ENCODE data around the gene LLGL1. TPM values are rescaled to one million over a fixed set of nuclear protein-coding genes. Genes with fewer than 3 reads are reported as not detected.
A peak's percentile ranks its signal among the peaks of the same experiment; 100 is the strongest.

The LLGL1 gene
- total RNA-seq, 1 experiment from 2014 or later, result 47.4 TPM

DNA sequence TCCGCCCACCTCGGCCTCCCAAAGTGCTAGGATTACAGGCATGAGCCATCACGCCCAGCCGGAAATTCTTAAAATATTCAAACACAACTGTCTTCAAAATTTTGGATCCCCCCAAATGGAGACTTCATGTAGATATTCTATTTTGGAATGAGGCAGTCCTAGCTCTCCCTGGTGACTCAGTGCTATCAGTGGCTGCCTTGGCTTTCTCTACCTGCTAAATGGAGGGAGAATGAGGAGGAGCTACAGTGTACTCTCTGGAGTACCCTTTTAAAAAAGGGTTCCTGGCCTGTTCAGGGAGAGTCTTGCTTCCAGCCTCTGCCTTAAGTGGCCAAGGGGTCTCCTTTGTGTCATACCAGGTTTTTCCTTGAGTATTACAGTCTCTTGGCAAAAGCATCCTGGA is 31.0 kb upstream of the LLGL1 start:
- BruUV-seq (replicated peaks), result no TSS peak
- ChIA-PET POLR2A (ENCODE audit: unreplicated experiment) (no interaction called here), CTCF (no interaction called here)
- Histone ChIP-seq H3K9me3 (ENCODE audit: low read length) (no peaks in the 10 kb centered on the region), H3K36me3 (ENCODE audit: low read depth, low read length) (peaks cover 61% of the 10 kb centered on the region), H3K4me2 (ENCODE audit: low read length) (no peak overlapping the region), H3K4me3 (ENCODE audit: low read length) (no peak overlapping the region), H3F3A (ENCODE audit: low read length, unreplicated experiment) (no peaks in the 10 kb centered on the region), H3K79me2 (ENCODE audit: low read length) (peaks cover 98% of the 10 kb centered on the region), H3K27ac (ENCODE audit: low read length) (no peak overlapping the region), H2AFZ (ENCODE audit: low read length) (no peak overlapping the region), H3K27me3 (ENCODE audit: low read length) (no peaks in the 10 kb centered on the region), H3K9me2 (replicated peaks; ENCODE audit: low read length) (no peaks in the 10 kb centered on the region), H3K4me1 (ENCODE audit: insufficient read depth, low read length) (peaks cover 7% of the 10 kb centered on the region), H3K9ac (ENCODE audit: low read length) (no peak overlapping the region), H4K20me1 (ENCODE audit: low read length) (peaks cover 40% of the 10 kb centered on the region)
- no peak for ATAC-seq
- DNase-seq, result no peak
- TF ChIP-seq EZH2 (IDR thresholded peaks at IDR 0.05; ENCODE audit: low read length, unreplicated experiment), result no peak
- intact Hi-C loops (cut with micrococcal nuclease), result no loop called here

DNA sequence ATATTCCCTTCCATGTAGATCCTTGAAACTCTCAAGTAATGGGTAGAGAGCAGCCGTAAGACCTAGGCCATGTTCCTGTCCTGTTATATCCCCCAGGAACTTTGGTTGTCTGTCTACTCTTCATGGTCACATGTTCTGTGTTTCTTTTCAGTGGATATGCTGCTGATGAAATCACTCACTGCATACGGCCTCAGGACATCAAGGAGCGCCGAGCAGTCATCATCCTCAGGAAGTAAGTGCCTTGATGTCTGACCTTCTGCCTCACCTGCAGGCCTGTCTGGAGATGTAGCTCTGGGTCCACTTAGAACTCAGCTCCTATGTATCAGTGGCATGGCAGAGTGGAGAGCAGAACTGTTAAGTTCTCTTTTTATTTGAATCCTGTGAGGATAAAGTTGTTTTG is 30.6 kb upstream of the LLGL1 start:
- no peak overlapping the region for H2AFZ ChIP-seq (ENCODE audit: low read length)
- no peak overlapping the region for H3K27ac ChIP-seq (ENCODE audit: low read length)
- H3K36me3 ChIP-seq (ENCODE audit: low read depth, low read length), result peaks cover 61% of the 10 kb centered on the region
- H3K4me3 ChIP-seq (ENCODE audit: low read length), result no peak overlapping the region
- no peaks in the 10 kb centered on the region for H3K9me2 ChIP-seq (replicated peaks; ENCODE audit: low read length)
- BruUV-seq (replicated peaks), result no TSS peak
- no peak overlapping the region for H3K9ac ChIP-seq (ENCODE audit: low read length)
- intact Hi-C loops (cut with micrococcal nuclease), result no loop called here
- ATAC-seq, result no peak
- no peak for DNase-seq
- H3K27me3 ChIP-seq (ENCODE audit: low read length), result no peaks in the 10 kb centered on the region
- peaks cover 3% of the 10 kb centered on the region; the same call in 1 of the 2 replicates for H3K4me1 ChIP-seq (ENCODE audit: insufficient read depth, low read length)
- H4K20me1 ChIP-seq (ENCODE audit: low read length), result peaks cover 36% of the 10 kb centered on the region
- H3K4me2 ChIP-seq (ENCODE audit: low read length), result no peak overlapping the region
- ChIA-PET POLR2A (ENCODE audit: unreplicated experiment) (no interaction called here), CTCF (no interaction called here)
- H3K79me2 ChIP-seq (ENCODE audit: low read length), result peaks cover 98% of the 10 kb centered on the region
- no peaks in the 10 kb centered on the region for H3F3A ChIP-seq (ENCODE audit: low read length, unreplicated experiment)
- no peaks in the 10 kb centered on the region for H3K9me3 ChIP-seq (ENCODE audit: low read length)
- TF ChIP-seq, protein P1, sequence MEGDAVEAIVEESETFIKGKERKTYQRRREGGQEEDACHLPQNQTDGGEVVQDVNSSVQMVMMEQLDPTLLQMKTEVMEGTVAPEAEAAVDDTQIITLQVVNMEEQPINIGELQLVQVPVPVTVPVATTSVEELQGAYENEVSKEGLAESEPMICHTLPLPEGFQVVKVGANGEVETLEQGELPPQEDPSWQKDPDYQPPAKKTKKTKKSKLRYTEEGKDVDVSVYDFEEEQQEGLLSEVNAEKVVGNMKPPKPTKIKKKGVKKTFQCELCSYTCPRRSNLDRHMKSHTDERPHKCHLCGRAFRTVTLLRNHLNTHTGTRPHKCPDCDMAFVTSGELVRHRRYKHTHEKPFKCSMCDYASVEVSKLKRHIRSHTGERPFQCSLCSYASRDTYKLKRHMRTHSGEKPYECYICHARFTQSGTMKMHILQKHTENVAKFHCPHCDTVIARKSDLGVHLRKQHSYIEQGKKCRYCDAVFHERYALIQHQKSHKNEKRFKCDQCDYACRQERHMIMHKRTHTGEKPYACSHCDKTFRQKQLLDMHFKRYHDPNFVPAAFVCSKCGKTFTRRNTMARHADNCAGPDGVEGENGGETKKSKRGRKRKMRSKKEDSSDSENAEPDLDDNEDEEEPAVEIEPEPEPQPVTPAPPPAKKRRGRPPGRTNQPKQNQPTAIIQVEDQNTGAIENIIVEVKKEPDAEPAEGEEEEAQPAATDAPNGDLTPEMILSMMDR (conservative IDR thresholded peaks at IDR 0.05; ENCODE audit: low read depth, low read length), result no peak
- TF ChIP-seq EZH2phosphoT487 (IDR thresholded peaks at IDR 0.05; ENCODE audit: borderline replicate concordance, low read length), result no peak
- TF ChIP-seq EZH2 (IDR thresholded peaks at IDR 0.05; ENCODE audit: low read length, unreplicated experiment), result no peak

DNA sequence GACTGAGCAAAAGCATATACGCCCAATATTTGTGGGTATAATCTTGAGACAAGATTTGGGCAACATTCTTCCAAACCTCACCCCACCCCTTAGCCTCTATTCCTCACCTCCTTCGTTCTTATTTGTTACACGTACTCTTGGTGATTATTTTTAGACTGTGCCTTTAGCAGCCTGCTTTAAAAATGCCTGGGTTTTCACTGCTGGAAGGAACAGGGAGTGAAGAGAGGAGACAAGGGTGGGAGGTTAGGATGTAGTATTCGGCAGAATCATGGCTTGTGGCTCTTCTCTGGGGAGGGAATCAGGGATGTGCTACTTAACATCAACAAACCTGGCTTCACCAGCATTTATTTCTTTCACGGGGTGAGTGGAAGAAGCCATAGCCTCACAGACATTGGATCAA is 30.2 kb upstream of the LLGL1 start:
- POLR2A ChIA-PET (ENCODE audit: unreplicated experiment), result no interaction called here
- ATAC-seq (no peak), DNase-seq (no peak)
- TF ChIP-seq EZH2phosphoT487 (IDR thresholded peaks at IDR 0.05; ENCODE audit: borderline replicate concordance, low read length) (no peak), EZH2 (IDR thresholded peaks at IDR 0.05; ENCODE audit: low read length, unreplicated experiment) (no peak)
- TF ChIP-seq, protein P1 (conservative IDR thresholded peaks at IDR 0.05; ENCODE audit: low read depth, low read length), result no peak
- Histone ChIP-seq H3F3A (ENCODE audit: low read length, unreplicated experiment) (no peaks in the 10 kb centered on the region), H3K9me3 (ENCODE audit: low read length) (no peaks in the 10 kb centered on the region), H3K4me2 (ENCODE audit: low read length) (no peak overlapping the region), H3K9ac (ENCODE audit: low read length) (no peak overlapping the region), H3K36me3 (ENCODE audit: low read depth, low read length) (peaks cover 60% of the 10 kb centered on the region), H2AFZ (ENCODE audit: low read length) (no peak overlapping the region), H3K79me2 (ENCODE audit: low read length) (peaks cover 97% of the 10 kb centered on the region), H3K9me2 (replicated peaks; ENCODE audit: low read length) (no peaks in the 10 kb centered on the region), H3K4me1 (ENCODE audit: insufficient read depth, low read length) (peaks cover 3% of the 10 kb centered on the region; the same call in 1 of the 2 replicates), H4K20me1 (ENCODE audit: low read length) (peaks cover 33% of the 10 kb centered on the region), H3K27me3 (ENCODE audit: low read length) (no peaks in the 10 kb centered on the region), H3K27ac (ENCODE audit: low read length) (no peak overlapping the region), H3K4me3 (ENCODE audit: low read length) (no peak overlapping the region)
- CTCF ChIA-PET, result no interaction called here
- intact Hi-C loops (cut with micrococcal nuclease), result no loop called here
- TSS peak; percentile 18 for BruUV-seq (replicated peaks)
